Psoas muscle (tissue), 8 donors: ENCODE data around the gene DLGAP1. TPM values are rescaled to one million over a fixed set of nuclear protein-coding genes. Genes with fewer than 3 reads are reported as not detected.

Experiments
- ATAC-seq, 4 donors: fragments of 200-7000 bp; cut with Tn5 transposase; one replicate each; pipeline ENCODE4 v1.9.1; 2020; ENCODE audit warnings: moderate library complexity in 3 of 4, mild to moderate bottlenecking in 2 of 4
- DNase-seq, 2 donors: peaks; one replicate each; pipeline ENCODE4 v3.0.0-alpha.2; 2020
- H3K27ac ChIP-seq: fragments of 200-600 bp; one replicate; pipeline ENCODE4 v1.8.0; 2022
- H3K27me3 ChIP-seq, 3 donors: fragments of 200-600 bp in 1 of 3; one replicate each; pipeline versions ENCODE4 v1.6.1 to v1.8.0; 2013 to 2022; ENCODE audit warnings: low read length in 2 of 3, mild to moderate bottlenecking in 2 of 3, moderate library complexity in 1 of 3; ENCODE audit not compliant: insufficient read depth in 3 of 3
- H3K36me3 ChIP-seq, 2 donors: fragments of 200-600 bp in 1 of 2; one replicate each; pipeline versions ENCODE4 v1.6.1 to v1.8.0; 2013 to 2022; ENCODE audit warnings: low read depth in 1 of 2, mild to moderate bottlenecking in 1 of 2, moderate library complexity in 1 of 2; ENCODE audit not compliant: insufficient read depth in 1 of 2
- H3K4me1 ChIP-seq: fragments of 200-600 bp; one replicate; pipeline ENCODE4 v1.8.0; 2022
- H3K4me3 ChIP-seq: fragments of 200-600 bp; one replicate; pipeline ENCODE4 v1.8.0; 2022; ENCODE audit warnings: mild to moderate bottlenecking
- H3K9me3 ChIP-seq: fragments of 200-600 bp; one replicate; pipeline ENCODE4 v1.8.0; 2022
- CTCF ChIP-seq: fragments of 200-600 bp; IDR thresholded peaks from one replicate; pipeline ENCODE4 v1.8.0; 2022; ENCODE audit warnings: antibody characterized with exemption
- WGBS, 3 donors: extraction: QIAGEN DNeasy Blood & Tissue Kit; methylation state at CpG; one replicate each; pipeline versions ENCODE4 v1.1.6 to v1.1.7; 2013; 5-methylcytosine and 5-hydroxymethylcytosine counted together
- intact Hi-C, 2 donors: fragments of 100-400 bp; cut with DNase I; formaldehyde crosslinking; loops; one replicate each; pipeline versions ENCODE4 v1.11.0 to v1.14.2; 2022
- polyA plus RNA-seq, 3 donors: library from polyadenylated mRNA; stranded (reverse); fragments of 200-250 nt; gene quantifications; one replicate each; pipeline ENCODE4 v1.2.3, GENCODE V29; 2013
- total RNA-seq, 4 donors: library from RNA; stranded (reverse); fragmentation: NEBNext Ultra II Directional in 2 of 4; extraction: Animal tissue kit (Norgen Biotek cat#: 25700) in 2 of 4; gene quantifications; one replicate each; pipeline versions ENCODE4 v1.2.1 to v1.2.4, GENCODE V29; 2021 to 2023
- donor health status: healthy with polysubstance abuse.
- donor health status: DM: no; HTN: no; CAD: no; lungs with moderate emphysema.
- donor health status: Bipolar disorder and iron deficiency.
- donor health status: healthy.
- donor health status: DM: yes; HTN: yes; CAD: no.
- donor health status: DM: no; HTN: no; CAD: no.
- donor health status: DM: no; HTN: no; CAD: no.
- donor health status: DM: yes; HTN: yes; CAD: no.

Gene DLGAP1
- total and polyA plus RNA-seq, 7 donors: 0.09 to 0.26 (median 0.16) TPM; not detected in 1

GRCh38 chr18:4260107-4260506 is 195.0 kb downstream of the DLGAP1 start:
- no peak for TF ChIP-seq CTCF

GRCh38 chr18:4256766-4257417 is 198.2 kb downstream of the DLGAP1 start:
- H3K27me3 ChIP-seq: no peaks in the 10 kb centered on the region
- no peak for TF ChIP-seq CTCF
- H3K9me3 ChIP-seq: no peaks in the 10 kb centered on the region
- H3K36me3 ChIP-seq: no peaks in the 10 kb centered on the region
- WGBS, 3 donors: 48 to 57% (median 56%) methylated on average over 7 of the region's 7 CpGs
- intact Hi-C loops: no loop called here
- DNase-seq: no peak
- H3K4me1 ChIP-seq: no peaks in the 10 kb centered on the region
- H3K27ac ChIP-seq: no peak overlapping the region
- no peak overlapping the region for H3K4me3 ChIP-seq
- no peak for ATAC-seq

More at GRCh38 chr18:4260107-4260506, 195.0 kb downstream of the DLGAP1 start:
- Histone ChIP-seq H3K27ac (no peak overlapping the region), H3K9me3 (no peaks in the 10 kb centered on the region), H3K4me3 (no peak overlapping the region), H3K36me3 (no peaks in the 10 kb centered on the region), H3K27me3 (no peaks in the 10 kb centered on the region), H3K4me1 (no peaks in the 10 kb centered on the region)
- ATAC-seq: no peak
- 87 to 96% (median 91%) methylated on average over 3 of the region's 3 CpGs for WGBS, 3 donors
- DNase-seq: no peak
- intact Hi-C loops: no loop called here

- WGBS, 3 donors: 70 to 72% (median 71%) methylated on average over 7 of the region's 7 CpGs
- DNase-seq (no peak), ATAC-seq (no peak)
- Histone ChIP-seq H3K27ac (no peak overlapping the region), H3K36me3 (no peaks in the 10 kb centered on the region), H3K27me3 (no peaks in the 10 kb centered on the region), H3K9me3 (no peaks in the 10 kb centered on the region), H3K4me3 (no peak overlapping the region), H3K4me1 (no peaks in the 10 kb centered on the region)
- intact Hi-C loops: no loop called here
- TF ChIP-seq CTCF: no peak
Observed at GRCh38 chr18:4254840-4255239, 200.3 kb downstream of the DLGAP1 start.

- 87 to 92% (median 87%) methylated on average over 4 of the region's 4 CpGs for WGBS, 3 donors
- Histone ChIP-seq H3K4me1 (no peaks in the 10 kb centered on the region), H3K9me3 (no peaks in the 10 kb centered on the region), H3K27me3 (no peaks in the 10 kb centered on the region), H3K36me3 (no peaks in the 10 kb centered on the region), H3K4me3 (no peak overlapping the region), H3K27ac (no peak overlapping the region)
- TF ChIP-seq CTCF: no peak
- ATAC-seq: no peak
- intact Hi-C loops: no loop called here
- no peak for DNase-seq
Observed at GRCh38 chr18:4252829-4253228, 202.3 kb downstream of the DLGAP1 start.

- H3K9me3 ChIP-seq: no peaks in the 10 kb centered on the region
- ATAC-seq (no peak), DNase-seq (no peak)
- no peaks in the 10 kb centered on the region for H3K4me1 ChIP-seq
- no peaks in the 10 kb centered on the region for H3K36me3 ChIP-seq
- 72 to 73% (median 72%) methylated on average over 3 of the region's 3 CpGs for WGBS, 3 donors
- H3K27me3 ChIP-seq: no peaks in the 10 kb centered on the region
- TF ChIP-seq CTCF: no peak
- intact Hi-C loops: no loop called here
- no peak overlapping the region for H3K4me3 ChIP-seq
- H3K27ac ChIP-seq: no peak overlapping the region
Observed at GRCh38 chr18:4251873-4252272, 203.2 kb downstream of the DLGAP1 start.
